GM21825 (cell line): ENCODE data around the gene CTBP1.

Source experiments
- ATAC-seq: cut with Tn5 transposase; IDR thresholded peaks from one replicate; pipeline ENCODE4 v1.9.1; 2021; ENCODE audit warnings: mild to moderate bottlenecking, moderate library complexity; ENCODE audit not compliant: unreplicated experiment

Gene CTBP1

GRCh38 chr4:1285151-1285789, 36.3 kb upstream of the CTBP1 start:
- no peak for ATAC-seq

DNA sequence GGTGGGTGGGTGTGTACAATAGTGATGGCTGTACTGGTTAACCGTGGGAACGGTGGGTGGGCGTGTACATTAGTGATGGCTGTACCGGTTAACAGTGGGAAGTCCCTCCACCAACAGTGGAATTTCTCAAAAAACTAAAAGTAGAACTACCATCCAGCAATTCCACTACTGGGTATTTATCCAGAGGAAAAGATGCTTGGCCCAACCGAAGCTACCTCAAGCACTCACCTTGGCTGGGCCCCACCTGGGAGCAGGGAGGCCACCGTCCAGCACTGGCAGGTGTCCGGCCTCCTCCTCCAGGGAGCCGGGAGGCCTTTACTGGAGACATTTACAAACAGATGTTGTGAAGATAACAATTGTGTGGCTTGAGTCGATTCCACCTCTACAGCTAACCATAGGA, 34.8 kb upstream of the CTBP1 start:
- ATAC-seq: no peak

DNA sequence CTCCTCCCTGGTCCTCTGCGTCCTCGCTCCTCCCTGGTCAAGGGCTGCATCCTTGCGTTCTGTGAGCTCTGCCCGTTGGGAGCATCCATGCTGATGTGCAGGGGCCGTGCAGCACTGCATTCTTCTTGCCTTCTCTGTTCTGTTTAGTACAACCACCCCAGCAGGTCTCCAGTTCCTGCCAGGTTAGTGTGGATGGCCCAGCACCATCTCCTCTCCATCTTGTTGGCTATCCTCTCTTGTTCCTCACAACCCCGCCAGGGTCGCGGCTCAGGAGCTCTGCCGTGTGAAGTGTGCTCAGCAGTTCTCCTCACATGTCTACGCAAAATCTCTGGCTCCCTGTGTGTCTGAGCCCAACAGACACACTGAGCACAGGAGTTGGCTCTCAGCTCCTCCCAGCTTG, 30.3 kb upstream of the CTBP1 start:
- ATAC-seq: no peak

DNA sequence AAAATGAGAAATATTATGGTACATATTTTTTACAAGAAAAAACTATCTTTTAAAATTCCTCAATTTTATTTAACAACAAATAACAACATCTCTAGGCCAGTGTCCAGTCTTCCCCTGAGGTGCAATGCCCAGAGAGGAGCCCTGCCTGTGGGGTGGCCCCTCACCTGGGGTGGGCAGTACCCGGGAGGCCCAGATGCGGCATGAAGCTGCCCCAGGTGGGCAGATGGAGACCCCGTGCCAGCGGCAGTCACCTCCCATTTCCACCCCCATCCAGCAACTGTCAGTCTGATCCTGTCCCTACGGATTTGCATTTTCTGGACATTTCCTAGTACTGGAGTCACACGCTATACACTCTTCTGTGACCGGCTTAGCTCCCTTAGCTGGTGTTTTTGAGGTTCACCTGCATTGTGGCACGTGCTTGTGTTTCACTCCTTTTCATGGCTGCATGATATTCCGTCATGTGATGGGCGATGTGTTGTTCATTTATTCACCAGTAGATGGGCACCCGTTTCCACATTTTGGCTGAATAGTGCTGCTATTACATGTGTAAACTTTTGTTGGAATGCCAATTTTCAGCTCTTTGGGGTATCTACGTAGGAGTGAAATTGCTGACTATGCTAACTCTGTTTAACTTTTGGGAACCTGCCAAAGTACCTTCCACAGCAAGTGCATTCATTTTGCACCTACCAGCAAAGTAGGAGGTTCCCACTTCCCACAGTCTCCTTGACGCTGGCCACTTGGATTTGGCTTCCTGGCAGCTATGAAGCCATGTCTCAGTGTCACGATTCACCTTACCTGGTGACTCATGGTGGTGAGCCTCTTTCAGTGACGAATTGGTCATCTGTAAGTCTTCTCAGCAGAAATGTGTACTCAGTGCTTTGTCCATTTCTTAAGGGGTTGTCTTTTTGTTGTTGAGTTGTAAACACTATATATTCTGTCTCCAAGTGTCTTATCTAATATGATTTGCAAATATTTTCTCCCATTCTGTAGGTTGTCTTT, 29.0 kb upstream of the CTBP1 start:
- ATAC-seq: no peak

GRCh38 chr4:1276984-1277383, 28.1 kb upstream of the CTBP1 start:
- no peak for ATAC-seq

GRCh38 chr4:1274871-1275270, 25.9 kb upstream of the CTBP1 start:
- no peak for ATAC-seq

DNA sequence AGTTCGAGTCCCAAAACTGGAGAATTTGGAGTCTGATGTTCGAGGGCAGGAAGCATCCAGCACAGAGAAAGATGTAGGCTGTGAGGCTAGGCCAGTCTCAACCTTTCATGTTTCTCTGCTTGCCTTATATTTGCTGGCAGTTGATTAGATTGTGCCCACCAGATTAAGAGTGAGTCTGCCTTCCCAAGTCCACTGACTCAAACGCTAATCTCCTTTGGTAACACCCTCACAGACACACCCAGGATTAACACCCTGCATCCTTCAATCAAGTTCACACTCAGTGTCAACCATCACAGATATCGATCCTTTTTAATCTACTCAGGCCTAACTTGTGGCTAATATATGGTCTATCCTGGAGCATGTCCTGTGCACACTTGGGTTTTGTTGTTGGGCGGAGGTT, 22.8 kb upstream of the CTBP1 start:
- ATAC-seq: no peak

DNA sequence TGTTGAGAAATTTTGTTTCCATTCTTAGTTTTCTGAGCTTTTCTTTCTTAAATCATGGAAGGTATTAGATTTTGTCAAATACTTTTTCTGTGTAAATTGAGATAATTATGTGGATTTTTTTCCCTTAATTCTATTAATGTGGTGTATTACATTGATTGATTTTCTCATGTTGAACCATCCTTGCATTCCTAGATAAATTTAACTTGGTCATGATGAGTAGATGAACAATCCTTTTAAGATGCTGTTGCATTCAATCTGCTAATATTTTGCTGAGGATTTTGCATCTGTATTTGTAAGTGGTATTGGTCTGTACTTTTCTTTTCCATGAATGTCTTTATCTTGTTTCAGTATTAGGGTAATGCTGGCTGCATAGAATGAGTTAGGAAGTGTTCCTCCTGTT, 20.3 kb upstream of the CTBP1 start:
- ATAC-seq: no peak

GRCh38 chr4:1266881-1267763, 18.2 kb upstream of the CTBP1 start:
- no peak for ATAC-seq

- ATAC-seq: no peak
Observed at GRCh38 chr4:1265351-1265750, 16.4 kb upstream of the CTBP1 start.

- ATAC-seq: no peak
Observed at GRCh38 chr4:1264942-1265341, 16.0 kb upstream of the CTBP1 start.

GRCh38 chr4:1261107-1261928, 12.4 kb upstream of the CTBP1 start:
- ATAC-seq: no peak

DNA sequence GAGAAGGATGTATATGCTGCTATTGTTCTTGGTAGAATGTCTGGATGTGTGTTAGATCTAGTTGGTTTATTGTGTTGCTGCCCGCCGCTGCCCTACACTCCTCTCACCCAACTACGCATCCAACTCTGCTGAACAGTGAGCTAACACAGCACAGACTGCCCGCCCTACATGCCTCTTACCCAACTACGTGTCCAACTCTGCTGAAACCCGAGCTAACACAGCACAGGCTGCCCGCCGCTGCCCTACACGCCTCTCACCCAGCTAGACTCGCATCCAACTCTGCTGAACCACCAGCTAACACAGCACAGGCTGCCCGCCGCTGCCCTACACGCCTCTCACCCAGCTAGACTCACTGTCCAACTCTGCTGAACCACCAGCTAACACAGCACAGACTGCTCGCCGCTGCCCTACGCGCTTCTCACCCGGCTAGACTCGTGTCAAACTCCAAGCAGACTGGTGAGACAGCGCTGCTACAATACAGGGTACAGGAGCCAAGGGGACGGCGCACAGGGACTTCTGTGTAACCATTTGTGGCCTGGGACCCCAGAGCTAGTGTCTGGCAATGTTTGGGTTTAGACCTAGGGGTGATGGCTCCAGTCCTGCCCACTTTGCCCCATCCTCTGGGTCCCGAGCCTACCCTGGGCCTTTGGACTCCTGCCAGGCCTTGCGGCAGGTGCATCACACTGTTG, 11.6 kb upstream of the CTBP1 start:
- no peak for ATAC-seq

DNA sequence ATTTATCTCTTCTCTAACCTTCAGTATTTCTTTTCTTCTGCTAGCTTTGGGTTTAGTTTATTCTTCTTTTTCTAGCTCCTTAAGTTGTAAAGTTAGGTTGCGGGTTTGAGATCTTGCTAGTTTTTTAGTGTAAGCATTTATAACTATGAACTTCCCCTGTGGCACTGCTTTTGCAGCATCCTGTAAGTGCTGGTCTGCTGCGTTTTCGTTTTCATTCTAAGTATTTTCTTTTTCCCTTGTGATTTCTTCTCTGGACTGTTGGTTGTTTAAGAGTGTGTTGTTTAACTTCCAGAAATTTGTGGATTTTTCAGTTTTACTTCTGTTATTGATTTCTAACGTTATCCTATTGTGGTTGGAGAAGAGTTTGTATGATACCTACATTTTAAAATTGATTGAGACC, 11.0 kb upstream of the CTBP1 start:
- ATAC-seq: no peak

DNA sequence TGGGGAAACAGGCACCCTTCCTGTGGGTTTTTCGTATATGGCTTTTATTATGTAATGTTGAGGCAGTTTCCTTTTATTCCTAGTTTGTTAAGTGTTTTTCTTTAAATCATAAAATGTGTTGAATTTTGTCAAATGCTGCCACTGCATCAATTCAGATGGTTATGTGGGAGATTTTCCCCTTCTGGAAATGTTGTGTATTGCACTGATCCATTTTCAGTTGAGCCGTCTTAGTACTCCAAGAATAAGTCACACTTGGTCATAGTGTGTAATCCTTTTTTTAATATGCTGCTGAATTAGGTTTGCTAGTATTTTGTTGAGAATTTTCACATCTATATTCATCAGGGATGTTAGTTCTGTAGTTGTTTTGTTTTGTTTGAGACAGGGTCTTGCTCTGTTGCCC, 9.5 kb upstream of the CTBP1 start:
- ATAC-seq: no peak

- ATAC-seq: no peak
Observed at GRCh38 chr4:1255699-1256098, 6.8 kb upstream of the CTBP1 start.

DNA sequence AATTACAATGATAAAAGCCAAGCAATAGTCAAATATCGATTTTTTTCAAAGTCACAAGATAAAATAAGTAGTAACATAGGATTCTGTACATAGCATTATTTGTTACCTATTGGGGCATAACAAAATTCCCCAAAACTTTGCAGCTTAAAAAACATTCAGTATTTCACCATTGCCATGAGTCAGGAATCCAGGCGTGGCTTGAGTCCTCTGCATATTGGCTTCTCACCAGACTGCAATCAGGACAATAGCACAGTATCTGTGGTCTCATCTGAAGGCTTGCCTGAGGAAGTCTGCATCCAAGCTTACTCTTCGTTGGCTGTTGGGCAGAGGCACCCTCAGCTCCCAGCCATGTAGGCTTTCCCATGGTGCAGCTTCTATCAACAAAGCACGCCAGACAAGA, 6.2 kb upstream of the CTBP1 start:
- no peak for ATAC-seq

GRCh38 chr4:1253831-1254230, 4.9 kb upstream of the CTBP1 start:
- ATAC-seq: no peak

DNA sequence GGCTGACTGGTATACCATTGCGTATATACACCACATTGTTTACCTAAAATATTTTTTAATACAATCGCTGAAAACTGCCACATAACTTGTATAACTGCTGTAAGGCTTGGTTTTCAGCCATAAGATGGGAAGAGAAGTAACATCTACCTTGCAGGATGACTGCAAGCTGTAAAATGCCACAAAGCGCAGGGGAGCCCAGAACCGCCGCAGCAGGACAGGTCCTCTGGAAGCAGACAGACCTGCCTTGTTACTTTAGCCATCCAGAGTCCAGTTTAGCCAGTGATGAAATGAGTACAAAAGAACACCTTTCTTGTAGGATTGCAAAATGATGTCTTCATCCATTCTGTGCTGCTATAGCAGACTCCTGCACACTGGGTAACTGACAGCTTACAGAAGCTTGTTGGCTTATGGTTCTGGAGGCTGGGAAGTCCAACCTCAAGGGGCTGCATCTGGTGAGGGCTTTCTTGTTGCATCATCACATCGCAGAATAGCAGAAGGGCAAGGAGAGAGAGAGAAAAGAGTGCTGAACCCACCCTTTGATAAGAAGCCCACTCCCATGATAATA, 4.1 kb upstream of the CTBP1 start:
- no peak for ATAC-seq

- ATAC-seq: no peak
Observed at GRCh38 chr4:1251773-1252066, 2.8 kb upstream of the CTBP1 start.
